Neuronal stem cell (in vitro differentiated cells): Measurements from ENCODE around the gene POLK.

Source experiments
- DNase-seq: peaks from one replicate; pipeline ENCODE4 v3.0.0-alpha.2; 2013; ENCODE audit warnings: low spot score
- H2AFZ ChIP-seq: one replicate; pipeline ENCODE4 v1.6.1; 2013; ENCODE audit warnings: mild to moderate bottlenecking, low read length, inconsistent platforms
- H2AK5ac ChIP-seq: 2 replicates; pipeline ENCODE4 v1.6.1; 2013; ENCODE audit warnings: low read depth, mild to moderate bottlenecking, inconsistent platforms, low read length, moderate library complexity, mixed read lengths
- H2BK120ac ChIP-seq: 2 replicates; pipeline ENCODE4 v1.6.1; 2013; ENCODE audit warnings: low read depth, mild to moderate bottlenecking, inconsistent platforms, low read length, moderate library complexity, mixed read lengths
- H2BK12ac ChIP-seq: one replicate; pipeline ENCODE4 v1.6.1; 2013; ENCODE audit warnings: low read length, inconsistent platforms
- H2BK15ac ChIP-seq: 2 replicates; pipeline ENCODE4 v1.6.1; 2013; ENCODE audit warnings: mild to moderate bottlenecking, low read length, inconsistent platforms, mixed read lengths
- H2BK5ac ChIP-seq: one replicate; pipeline ENCODE4 v1.6.1; 2013; ENCODE audit warnings: inconsistent platforms, mild to moderate bottlenecking, low read length, moderate library complexity
- H3K14ac ChIP-seq: one replicate; pipeline ENCODE4 v1.6.1; 2013; ENCODE audit warnings: low read length, inconsistent platforms
- H3K18ac ChIP-seq: 2 replicates; pipeline ENCODE4 v1.6.1; 2013; ENCODE audit warnings: low read length, inconsistent platforms
- H3K23ac ChIP-seq: 2 replicates; pipeline ENCODE4 v1.6.1; 2013; ENCODE audit warnings: low read depth, mild to moderate bottlenecking, mixed read lengths, low read length, inconsistent platforms; ENCODE audit not compliant: poor library complexity
- H3K27ac ChIP-seq: replicated peaks from 3 replicates; pipeline ENCODE4 v1.5.1; 2013; ENCODE audit warnings: low read length, inconsistent platforms
- H3K27me3 ChIP-seq, 3 experiments: 2 replicates each; pipeline ENCODE4 v1.6.1; 2013; ENCODE audit warnings: low read length in 3 of 3, mild to moderate bottlenecking in 2 of 3, inconsistent platforms in 1 of 3, low read depth in 1 of 3, mixed read lengths in 1 of 3, moderate library complexity in 1 of 3; ENCODE audit not compliant: control insufficient read depth in 3 of 3, insufficient read depth in 3 of 3
- H3K36me3 ChIP-seq, 2 donors: replicated peaks in 1 of 2; 2 replicates each; pipeline ENCODE4 v1.6.1; 2013; ENCODE audit warnings: low read length in 2 of 2; ENCODE audit not compliant: control insufficient read depth in 2 of 2, insufficient read depth in 2 of 2
- H3K4ac ChIP-seq: 2 replicates; pipeline ENCODE4 v1.6.1; 2013; ENCODE audit warnings: inconsistent platforms, mild to moderate bottlenecking, low read length, moderate library complexity
- H3K4me1 ChIP-seq, 2 donors: 1 replicate in 1 of 2; 2 replicates in 1 of 2; pipeline ENCODE4 v1.6.1; 2013; ENCODE audit warnings: low read length in 2 of 2, low read depth in 1 of 2; ENCODE audit not compliant: control insufficient read depth in 2 of 2, insufficient read depth in 1 of 2
- H3K4me2 ChIP-seq: one replicate; pipeline ENCODE4 v1.6.1; 2013; ENCODE audit warnings: mild to moderate bottlenecking, low read length, inconsistent platforms; ENCODE audit not compliant: insufficient read depth, poor library complexity, severe bottlenecking
- H3K4me3 ChIP-seq, 2 donors: 2 replicates each; pipeline ENCODE4 v1.5.1; 2013; ENCODE audit warnings: low read length in 2 of 2, mild to moderate bottlenecking in 2 of 2, inconsistent platforms in 1 of 2, moderate library complexity in 1 of 2
- H3K79me1 ChIP-seq: one replicate; pipeline ENCODE4 v1.6.1; 2013; ENCODE audit warnings: low read depth, mild to moderate bottlenecking, inconsistent platforms, low read length, moderate library complexity
- H3K9ac ChIP-seq: one replicate; pipeline ENCODE4 v1.6.1; 2013; ENCODE audit warnings: mild to moderate bottlenecking, low read depth, low read length, inconsistent platforms; ENCODE audit not compliant: poor library complexity
- H3K9me3 ChIP-seq, 2 donors: replicated peaks in 1 of 2; 2 replicates each; pipeline versions ENCODE3 to v1.6.1; 2013; ENCODE audit warnings: low read length in 2 of 2, mild to moderate bottlenecking in 2 of 2, inconsistent platforms in 1 of 2, low read depth in 1 of 2, mixed read lengths in 1 of 2, moderate library complexity in 1 of 2; ENCODE audit not compliant: control insufficient read depth in 2 of 2, insufficient read depth in 1 of 2
- H4K8ac ChIP-seq: one replicate; pipeline ENCODE4 v1.6.1; 2013; ENCODE audit warnings: low read depth, mild to moderate bottlenecking, inconsistent platforms, low read length, moderate library complexity
- H4K91ac ChIP-seq: one replicate; pipeline ENCODE4 v1.6.1; 2013; ENCODE audit warnings: low read length, low read depth, mild to moderate bottlenecking, inconsistent platforms; ENCODE audit not compliant: poor library complexity
- WGBS, 2 donors: extraction: QIAGEN DNeasy Blood & Tissue Kit; methylation state at CpG; one replicate each; pipeline ENCODE4 v1.1.7; 2013; ENCODE audit warnings: missing lambda C conversion rate in 2 of 2, mixed read lengths in 1 of 2; ENCODE audit not compliant: insufficient read length in 2 of 2, insufficient replicate concordance in 1 of 2; ENCODE audit errors: extremely low coverage in 2 of 2; 5-methylcytosine and 5-hydroxymethylcytosine counted together

The POLK gene

DNA sequence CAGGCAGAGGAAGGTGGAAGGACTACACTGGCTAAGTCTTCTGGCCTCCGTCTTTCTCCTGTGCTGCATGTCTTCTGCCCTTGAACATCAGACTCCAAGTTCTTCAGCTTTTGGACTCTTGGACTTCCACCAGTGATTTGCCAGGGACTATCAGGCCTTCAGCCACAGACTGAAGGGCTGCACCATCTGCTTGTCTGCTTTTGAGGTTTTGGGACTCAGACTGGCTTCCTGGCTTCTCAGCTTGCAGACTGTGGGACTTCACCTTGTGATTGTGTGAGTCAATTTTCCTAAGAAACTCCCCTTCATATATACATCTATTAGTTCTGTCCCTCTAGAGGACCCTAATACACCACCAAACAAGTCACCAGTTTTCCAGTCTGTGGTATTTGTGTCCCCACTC, 89.9 kb downstream of the POLK start:
- no CpG with 5 or more reads among the region's 1 CpG for WGBS, 2 donors
- H3K23ac ChIP-seq, result no peak overlapping the region
- H3K4me1 ChIP-seq, result peaks cover under 1% of the 10 kb centered on the region in 2 donors
- no peak overlapping the region for H3K14ac ChIP-seq
- H2BK15ac ChIP-seq, result no peak overlapping the region
- no peak overlapping the region for H3K9ac ChIP-seq
- H3K4ac ChIP-seq, result no peak overlapping the region
- no peaks in the 10 kb centered on the region for H3K79me1 ChIP-seq
- no peak overlapping the region for H3K4me3 ChIP-seq
- no peak overlapping the region for H3K27ac ChIP-seq
- H3K18ac ChIP-seq, result no peak overlapping the region
- no peak overlapping the region for H2BK120ac ChIP-seq
- H3K4me2 ChIP-seq, result no peak overlapping the region
- H4K91ac ChIP-seq, result no peak overlapping the region
- no peak overlapping the region for H2BK12ac ChIP-seq
- no peak overlapping the region for H2BK5ac ChIP-seq
- no peak overlapping the region for H2AFZ ChIP-seq
- H3K27me3 ChIP-seq, result no peaks in the 10 kb centered on the region
- DNase-seq, result no peak
- H4K8ac ChIP-seq, result no peak overlapping the region
- H3K9me3 ChIP-seq, result no peaks in the 10 kb centered on the region
- no peak overlapping the region for H2AK5ac ChIP-seq
- peaks cover 2 to 39% of the 10 kb centered on the region in 2 donors for H3K36me3 ChIP-seq

DNA sequence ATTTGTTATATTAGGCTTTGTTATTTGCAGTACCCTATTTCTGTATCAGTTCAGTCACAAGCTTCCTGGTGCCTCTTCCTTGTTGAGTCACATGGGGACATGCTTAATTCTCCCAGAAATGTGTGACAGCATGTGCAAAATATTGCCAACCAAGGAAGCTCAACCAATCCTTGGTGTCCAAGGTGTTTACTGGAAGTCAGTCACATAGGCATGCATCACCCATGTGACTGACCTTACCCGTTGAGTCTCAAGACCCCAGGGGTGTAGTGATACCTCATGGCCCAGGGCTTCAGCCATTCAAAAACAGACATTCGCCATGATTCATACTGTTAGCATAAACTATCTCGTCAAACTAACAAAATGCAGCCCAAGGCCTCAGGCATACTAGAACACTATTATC, 90.3 kb downstream of the POLK start:
- Histone ChIP-seq H3K4me1 (peaks cover 2% of the 10 kb centered on the region in 2 donors), H2BK5ac (no peak overlapping the region), H3K4ac (no peak overlapping the region), H4K91ac (no peak overlapping the region), H2BK12ac (no peak overlapping the region), H3K36me3 (peaks cover 2 to 35% of the 10 kb centered on the region in 2 donors), H3K27ac (no peak overlapping the region), H3K23ac (no peak overlapping the region), H2BK15ac (no peak overlapping the region), H4K8ac (no peak overlapping the region), H2BK120ac (no peak overlapping the region), H3K4me3 (no peak overlapping the region), H2AK5ac (no peak overlapping the region), H3K27me3 (no peaks in the 10 kb centered on the region), H3K4me2 (no peak overlapping the region), H3K18ac (no peak overlapping the region), H2AFZ (no peak overlapping the region), H3K9me3 (no peaks in the 10 kb centered on the region), H3K9ac (no peak overlapping the region), H3K14ac (no peak overlapping the region), H3K79me1 (no peaks in the 10 kb centered on the region)
- DNase-seq, result no peak
- no CpG with 5 or more reads among the region's 3 CpGs for WGBS, 2 donors

DNA sequence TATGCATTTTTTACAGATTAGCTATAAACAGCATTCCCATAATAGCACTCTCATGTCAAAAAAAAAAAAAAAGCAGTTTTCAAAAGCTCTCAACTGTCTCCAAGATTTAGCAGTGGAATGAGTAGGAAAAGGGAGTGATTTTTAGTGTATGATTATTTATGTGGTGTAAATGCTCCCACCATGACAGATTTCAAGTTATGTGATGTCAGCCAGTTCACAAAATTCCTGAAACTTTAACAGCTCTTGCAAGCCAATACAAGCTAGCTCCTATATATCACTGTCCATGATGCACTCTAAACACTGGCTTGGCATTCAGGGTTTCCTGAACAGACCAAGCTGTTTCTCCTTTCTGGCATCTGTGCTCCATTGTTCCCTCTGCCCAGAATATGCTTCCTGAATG, 91.7 kb downstream of the POLK start:
- no peak overlapping the region for H3K27ac ChIP-seq
- H3K9ac ChIP-seq, result no peak overlapping the region
- no peak overlapping the region for H2AK5ac ChIP-seq
- peaks cover 2% of the 10 kb centered on the region in 2 donors for H3K4me1 ChIP-seq
- no peaks in the 10 kb centered on the region for H3K27me3 ChIP-seq
- H2AFZ ChIP-seq, result no peak overlapping the region
- H3K18ac ChIP-seq, result no peak overlapping the region
- no peak overlapping the region for H3K4me3 ChIP-seq
- no peak overlapping the region for H4K8ac ChIP-seq
- H3K79me1 ChIP-seq, result no peaks in the 10 kb centered on the region
- no peak overlapping the region for H2BK120ac ChIP-seq
- H3K9me3 ChIP-seq, result no peaks in the 10 kb centered on the region
- no peak overlapping the region for H3K23ac ChIP-seq
- no peak for DNase-seq
- peaks cover 2 to 21% of the 10 kb centered on the region in 2 donors for H3K36me3 ChIP-seq
- H4K91ac ChIP-seq, result no peak overlapping the region
- H2BK12ac ChIP-seq, result no peak overlapping the region
- H3K4ac ChIP-seq, result no peak overlapping the region
- H2BK15ac ChIP-seq, result no peak overlapping the region
- no peak overlapping the region for H3K4me2 ChIP-seq
- H3K14ac ChIP-seq, result no peak overlapping the region
- H2BK5ac ChIP-seq, result no peak overlapping the region

DNA sequence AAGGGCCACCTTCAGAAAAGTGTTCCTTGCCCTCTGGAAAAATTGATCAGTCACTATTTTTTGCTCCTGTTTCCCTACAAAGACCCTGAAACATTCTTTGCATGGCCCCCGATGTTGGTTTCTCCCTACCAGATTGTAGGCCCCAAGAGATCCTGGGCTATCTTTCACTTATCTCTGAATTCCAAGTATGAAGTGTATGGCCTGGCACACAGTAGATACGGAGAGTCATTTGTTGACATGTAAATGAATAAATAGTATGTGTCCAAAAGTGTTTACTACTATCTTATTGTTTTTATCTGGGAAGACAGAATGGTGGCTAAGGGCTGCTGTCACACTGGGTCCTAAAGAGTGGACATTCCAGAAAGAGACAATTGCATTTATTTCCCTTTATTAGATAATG, 92.1 kb downstream of the POLK start:
- Histone ChIP-seq H2AK5ac (no peak overlapping the region), H2AFZ (no peak overlapping the region), H3K4me3 (no peak overlapping the region), H3K27ac (no peak overlapping the region), H4K91ac (no peak overlapping the region), H3K79me1 (no peaks in the 10 kb centered on the region), H3K14ac (no peak overlapping the region), H3K4me1 (peaks cover 2% of the 10 kb centered on the region in 2 donors), H3K4me2 (no peak overlapping the region), H2BK120ac (no peak overlapping the region), H2BK12ac (no peak overlapping the region), H3K18ac (no peak overlapping the region), H3K27me3 (no peaks in the 10 kb centered on the region), H4K8ac (no peak overlapping the region), H2BK5ac (no peak overlapping the region), H2BK15ac (no peak overlapping the region), H3K9ac (no peak overlapping the region), H3K23ac (no peak overlapping the region), H3K4ac (no peak overlapping the region), H3K36me3 (peaks cover 2 to 18% of the 10 kb centered on the region in 2 donors), H3K9me3 (no peaks in the 10 kb centered on the region)
- no peak for DNase-seq
- no CpG with 5 or more reads among the region's 2 CpGs for WGBS, 2 donors
